T-helper 2 cell treated with Interferon-gamma antibody and Interleukin-4, amounts not matched to agents 5 μg/mL and 100 μg/mL, for 36 hours (primary cell): ENCODE data around the gene CLEC17A.
"Not testable (repeated sequence)": the region's sequence is repeated elsewhere in the genome, so short reads cannot be mapped to it uniquely, and the experiment has no call there.

Source experiments
- DNase-seq: peaks from one replicate; pipeline ENCODE4 v3.0.0; 2021; ENCODE audit warnings: low spot score
- H3K27ac Mint-ChIP-seq: one replicate; pipeline ENCODE4 v1.8.0; 2021; ENCODE audit warnings: mild to moderate bottlenecking, mixed read lengths
- H3K27me3 Mint-ChIP-seq: one replicate; pipeline ENCODE4 v1.8.0; 2021; ENCODE audit warnings: low read depth, mixed read lengths
- H3K36me3 Mint-ChIP-seq: one replicate; pipeline ENCODE4 v1.8.0; 2021; ENCODE audit warnings: low read depth, mixed read lengths
- H3K4me1 Mint-ChIP-seq: one replicate; pipeline ENCODE4 v1.8.0; 2021; ENCODE audit warnings: low read depth, mixed read lengths
- H3K4me3 Mint-ChIP-seq: one replicate; pipeline ENCODE4 v1.8.0; 2022; ENCODE audit warnings: mild to moderate bottlenecking, moderate library complexity, mixed read lengths
- H3K9me3 Mint-ChIP-seq: one replicate; pipeline ENCODE4 v1.8.0; 2021; ENCODE audit warnings: mixed read lengths

The CLEC17A gene

GRCh38 chr19:14580623-14581237, 2.2 kb upstream of the CLEC17A start:
- H3K27me3 Mint-ChIP-seq, result no peaks in the 10 kb centered on the region
- peaks cover 1% of the 10 kb centered on the region for H3K4me1 Mint-ChIP-seq
- H3K9me3 Mint-ChIP-seq, result no peaks in the 10 kb centered on the region
- no peak overlapping the region for H3K27ac Mint-ChIP-seq
- H3K4me3 Mint-ChIP-seq, result no peak overlapping the region
- H3K36me3 Mint-ChIP-seq, result no peaks in the 10 kb centered on the region
- peak; percentile 47 for DNase-seq

DNA sequence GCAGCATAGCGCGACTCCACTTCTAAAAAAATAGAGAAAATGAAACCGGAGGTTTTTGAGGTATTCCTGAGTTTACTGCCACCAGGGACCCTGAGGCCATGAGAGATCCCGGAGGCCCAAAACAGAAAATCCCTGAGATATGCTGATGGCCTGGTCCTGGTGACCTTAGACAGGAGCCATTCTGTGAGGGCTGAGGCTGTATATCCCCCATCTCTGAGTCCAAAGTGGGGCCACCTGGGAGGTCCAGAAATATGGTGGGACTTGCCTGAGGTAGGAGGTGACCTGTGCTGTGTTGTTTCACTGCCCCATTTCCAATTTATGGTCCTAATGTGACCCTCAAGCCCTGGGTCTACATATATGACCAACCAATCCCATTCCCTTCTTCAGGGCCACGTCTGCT, 1.5 kb downstream of the CLEC17A start:
- not testable (repeated sequence) for H3K27ac Mint-ChIP-seq, H3K36me3 Mint-ChIP-seq, H3K4me1 Mint-ChIP-seq, H3K27me3 Mint-ChIP-seq, DNase-seq, H3K4me3 Mint-ChIP-seq, H3K9me3 Mint-ChIP-seq

DNA sequence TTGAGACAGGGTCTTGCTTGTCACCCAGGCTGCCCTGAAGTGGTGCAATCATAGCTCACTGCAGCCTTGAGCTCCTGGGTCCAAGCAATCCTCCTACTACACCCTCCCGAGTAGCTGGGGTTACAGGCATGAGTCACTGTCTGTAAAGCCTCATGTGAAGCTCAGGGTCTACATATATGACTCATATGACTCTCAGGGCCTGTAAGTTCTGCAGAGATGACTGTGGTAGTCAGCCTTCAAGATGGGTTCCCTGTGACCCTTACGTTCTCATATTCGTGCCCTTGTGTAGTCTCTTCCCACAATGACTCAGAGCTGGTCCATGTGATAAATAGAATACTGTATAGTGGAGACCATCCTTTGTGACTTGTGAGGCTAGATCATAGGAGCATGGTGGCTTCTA, 2.3 kb downstream of the CLEC17A start:
- H3K4me3 Mint-ChIP-seq, H3K27ac Mint-ChIP-seq: not testable (repeated sequence)

GRCh38 chr19:14589433-14589832, 6.5 kb downstream of the CLEC17A start:
- H3K36me3 Mint-ChIP-seq, H3K27ac Mint-ChIP-seq, H3K4me3 Mint-ChIP-seq, H3K27me3 Mint-ChIP-seq, H3K9me3 Mint-ChIP-seq, H3K4me1 Mint-ChIP-seq: not testable (repeated sequence)
- peak; percentile 57 for DNase-seq

More for the DNA sequence above, 2.3 kb downstream of the CLEC17A start:
- H3K9me3 Mint-ChIP-seq, H3K4me1 Mint-ChIP-seq, H3K27me3 Mint-ChIP-seq, H3K36me3 Mint-ChIP-seq: not testable (repeated sequence)
- DNase-seq, result peak; percentile 78

GRCh38 chr19:14595558-14595957, 12.7 kb downstream of the CLEC17A start:
- Mint-ChIP-seq H3K36me3 (no peaks in the 10 kb centered on the region), H3K4me1 (no peaks in the 10 kb centered on the region), H3K27me3 (no peaks in the 10 kb centered on the region), H3K27ac (no peak overlapping the region), H3K9me3 (peaks cover 8% of the 10 kb centered on the region), H3K4me3 (no peak overlapping the region)
- DNase-seq, result no peak

- no peak for DNase-seq
- Mint-ChIP-seq H3K36me3 (no peaks in the 10 kb centered on the region), H3K4me1 (no peaks in the 10 kb centered on the region), H3K27ac (no peak overlapping the region), H3K27me3 (no peaks in the 10 kb centered on the region), H3K9me3 (peaks cover 8% of the 10 kb centered on the region), H3K4me3 (no peak overlapping the region)
Measured at GRCh38 chr19:14599548-14600147, 16.8 kb downstream of the CLEC17A start.

DNA sequence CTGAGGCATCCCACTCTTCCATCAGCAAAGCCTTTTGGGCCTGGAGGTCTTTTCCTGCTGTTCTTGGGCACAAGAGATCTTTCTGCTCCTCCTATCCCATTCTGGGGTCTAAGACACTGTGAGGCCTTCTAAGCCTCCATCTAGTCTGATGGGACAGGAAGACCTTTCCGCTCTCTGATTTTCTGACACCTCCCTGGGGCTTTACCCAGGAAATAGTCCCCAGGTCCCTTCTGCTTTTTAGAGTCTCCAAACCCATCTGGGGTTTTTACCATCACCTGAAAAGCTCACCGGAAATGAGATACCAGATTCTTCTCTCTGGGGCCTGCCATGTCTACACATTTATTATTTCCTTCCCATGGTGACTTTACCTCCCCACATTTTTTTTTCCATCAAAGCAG, 21.1 kb downstream of the CLEC17A start:
- H3K27ac Mint-ChIP-seq, result no peak overlapping the region
- no peaks in the 10 kb centered on the region for H3K36me3 Mint-ChIP-seq
- no peak overlapping the region for H3K4me3 Mint-ChIP-seq
- no peaks in the 10 kb centered on the region for H3K9me3 Mint-ChIP-seq
- no peaks in the 10 kb centered on the region for H3K4me1 Mint-ChIP-seq
- no peaks in the 10 kb centered on the region for H3K27me3 Mint-ChIP-seq
- DNase-seq, result no peak

- Mint-ChIP-seq H3K27ac (no peak overlapping the region), H3K4me1 (no peaks in the 10 kb centered on the region), H3K9me3 (no peaks in the 10 kb centered on the region), H3K27me3 (no peaks in the 10 kb centered on the region), H3K36me3 (no peaks in the 10 kb centered on the region), H3K4me3 (no peak overlapping the region)
- no peak for DNase-seq
Measured at GRCh38 chr19:14606627-14607026, 23.7 kb downstream of the CLEC17A start.

- Mint-ChIP-seq H3K27ac (no peak overlapping the region), H3K27me3 (no peaks in the 10 kb centered on the region)
Measured at GRCh38 chr19:14611051-14611450, 28.2 kb downstream of the CLEC17A start.

DNA sequence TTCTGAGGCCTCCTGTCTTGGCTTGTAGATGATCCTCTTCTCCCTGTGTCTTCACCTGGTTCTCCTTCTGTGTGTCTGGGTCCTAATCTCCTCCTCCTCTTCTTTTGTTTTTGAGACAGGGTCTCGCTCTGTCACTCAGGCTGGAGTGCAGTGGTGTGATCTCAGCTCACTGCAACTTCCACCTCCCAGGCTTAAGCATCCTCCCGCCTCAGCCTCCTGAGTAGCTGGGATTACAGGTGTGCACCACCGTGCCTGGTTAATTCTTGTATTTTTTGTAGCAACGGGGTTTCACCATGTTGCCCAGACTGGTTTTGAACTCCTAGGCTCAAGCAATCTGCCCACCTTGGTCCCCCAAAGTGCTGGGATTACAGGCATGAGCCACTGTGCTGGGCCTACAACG, 29.4 kb downstream of the CLEC17A start:
- H3K36me3 Mint-ChIP-seq, H3K4me1 Mint-ChIP-seq, DNase-seq, H3K9me3 Mint-ChIP-seq, H3K27me3 Mint-ChIP-seq, H3K4me3 Mint-ChIP-seq, H3K27ac Mint-ChIP-seq: not testable (repeated sequence)

More at GRCh38 chr19:14611051-14611450, 28.2 kb downstream of the CLEC17A start:
- Mint-ChIP-seq H3K9me3 (no peaks in the 10 kb centered on the region), H3K36me3 (no peaks in the 10 kb centered on the region), H3K4me1 (no peaks in the 10 kb centered on the region), H3K4me3 (no peak overlapping the region)
- DNase-seq, result no peak

DNA sequence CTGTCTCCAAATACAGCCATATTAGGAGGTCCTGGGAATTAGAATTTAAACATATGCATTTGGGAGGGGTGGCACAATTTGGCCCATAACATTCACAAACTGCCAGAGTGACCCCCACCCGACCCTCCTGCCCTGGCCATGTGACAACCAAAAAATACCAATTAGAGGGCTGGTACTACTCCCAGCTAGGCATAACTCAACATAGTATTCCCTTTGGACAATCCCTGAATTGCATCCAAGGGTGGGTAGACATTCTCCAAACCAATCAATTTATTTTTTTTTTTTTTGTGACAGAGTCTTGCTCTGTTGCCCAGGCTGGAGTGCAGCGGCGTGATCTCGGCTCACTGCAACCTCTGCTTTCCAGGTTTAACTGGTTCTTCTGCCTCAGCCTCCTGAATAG, 29.8 kb downstream of the CLEC17A start:
- Mint-ChIP-seq H3K27ac (no peak overlapping the region), H3K4me1 (no peaks in the 10 kb centered on the region), H3K36me3 (no peaks in the 10 kb centered on the region), H3K27me3 (no peaks in the 10 kb centered on the region), H3K4me3 (no peak overlapping the region), H3K9me3 (no peaks in the 10 kb centered on the region)
- DNase-seq, result no peak

- not testable (repeated sequence) for DNase-seq, H3K27ac Mint-ChIP-seq, H3K9me3 Mint-ChIP-seq, H3K4me1 Mint-ChIP-seq, H3K27me3 Mint-ChIP-seq, H3K36me3 Mint-ChIP-seq, H3K4me3 Mint-ChIP-seq
Measured at GRCh38 chr19:14613399-14614098, 30.7 kb downstream of the CLEC17A start.

DNA sequence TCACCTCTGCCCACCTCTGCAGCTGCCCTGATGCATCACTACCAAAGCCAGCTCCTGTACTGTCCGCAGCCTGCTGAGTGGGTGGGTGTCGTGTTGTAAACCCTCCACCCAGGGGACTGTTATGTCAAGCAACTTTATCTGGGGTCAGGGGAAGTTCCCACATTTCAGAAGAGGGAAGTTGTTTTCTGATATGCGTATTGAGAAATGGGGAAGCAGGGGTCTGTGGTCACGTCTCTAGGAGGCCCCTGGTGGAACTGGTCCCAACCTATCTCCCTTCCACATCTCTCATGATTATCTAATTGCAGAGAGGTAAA, 31.2 kb downstream of the CLEC17A start:
- Mint-ChIP-seq H3K4me3 (no peak overlapping the region), H3K36me3 (no peaks in the 10 kb centered on the region), H3K9me3 (peaks cover 4% of the 10 kb centered on the region), H3K4me1 (no peaks in the 10 kb centered on the region), H3K27ac (no peak overlapping the region), H3K27me3 (no peaks in the 10 kb centered on the region)
- no peak for DNase-seq

- Mint-ChIP-seq H3K36me3 (no peaks in the 10 kb centered on the region), H3K4me3 (no peak overlapping the region), H3K27me3 (no peaks in the 10 kb centered on the region), H3K9me3 (peaks cover 14% of the 10 kb centered on the region), H3K4me1 (no peaks in the 10 kb centered on the region), H3K27ac (no peak overlapping the region)
- DNase-seq, result no peak
Measured at GRCh38 chr19:14615623-14616022, 32.7 kb downstream of the CLEC17A start.

- Mint-ChIP-seq H3K4me1 (no peaks in the 10 kb centered on the region), H3K36me3 (no peaks in the 10 kb centered on the region), H3K4me3 (no peak overlapping the region), H3K27me3 (no peaks in the 10 kb centered on the region), H3K9me3 (peaks cover 14% of the 10 kb centered on the region), H3K27ac (no peak overlapping the region)
- DNase-seq, result no peak
Measured at GRCh38 chr19:14616407-14616806, 33.5 kb downstream of the CLEC17A start.
